Neural cell (in vitro differentiated cells): Measurements from ENCODE around the gene MIEN1. TPM values are rescaled to one million over a fixed set of nuclear protein-coding genes. Genes with fewer than 3 reads are reported as not detected.

Experiments used
- H2AFZ ChIP-seq: fragments of 200-600, 300-800 bp; sonication (generic), shearing (Covaris generic); 2 replicates; pipeline ENCODE4 v1.6.0; 2014; ENCODE audit warnings: low read depth, mild to moderate bottlenecking, antibody characterized with exemption, low read length, moderate library complexity
- H3F3A ChIP-seq: fragments of 200-600 bp; shearing (Covaris generic); 2 replicates; pipeline ENCODE4 v1.6.1; 2016; ENCODE audit warnings: mild to moderate bottlenecking, moderate library complexity, mixed read lengths, antibody characterized with exemption, low read length; ENCODE audit not compliant: insufficient read depth, poor library complexity, severe bottlenecking
- H3K27ac ChIP-seq: fragments of 200-600, 300-800 bp; sonication (generic), shearing (Covaris generic); 2 replicates; pipeline ENCODE4 v1.5.1; 2014; ENCODE audit warnings: mild to moderate bottlenecking, low read length, moderate library complexity
- H3K27me3 ChIP-seq: fragments of 300-800, 200-600 bp; sonication (generic), shearing (Covaris generic); 2 replicates; pipeline ENCODE4 v1.6.0; 2014; ENCODE audit warnings: mild to moderate bottlenecking, low read depth, low read length, moderate library complexity; ENCODE audit not compliant: insufficient read depth
- H3K36me3 ChIP-seq: fragments of 300-800, 200-600 bp; sonication (generic), shearing (Covaris generic); 2 replicates; pipeline ENCODE4 v1.5.1; 2014; ENCODE audit warnings: mild to moderate bottlenecking, antibody characterized with exemption, low read length, moderate library complexity; ENCODE audit not compliant: insufficient read depth
- H3K4me2 ChIP-seq: fragments of 300-800, 200-600 bp; sonication (generic), shearing (Covaris generic); 2 replicates; pipeline ENCODE4 v1.6.0; 2014; ENCODE audit warnings: mild to moderate bottlenecking, low read length
- H3K4me3 ChIP-seq: fragments of 300-800, 200-600 bp; sonication (generic), shearing (Covaris generic); 2 replicates; pipeline ENCODE4 v1.5.1; 2014; ENCODE audit warnings: mild to moderate bottlenecking, low read length, moderate library complexity
- H3K79me2 ChIP-seq: fragments of 200-600 bp; shearing (Covaris generic); replicated peaks from 2 replicates; pipeline ENCODE4 v1.6.0; 2014; ENCODE audit warnings: mild to moderate bottlenecking, low read length, moderate library complexity; ENCODE audit not compliant: insufficient read depth
- H3K9ac ChIP-seq: fragments of 300-800, 200-600 bp; sonication (generic), shearing (Covaris generic); 2 replicates; pipeline ENCODE4 v1.6.1; 2016; ENCODE audit warnings: mild to moderate bottlenecking, low read length, mixed read lengths
- H3K9me2 ChIP-seq: fragments of 200-600 bp; shearing (Covaris generic); 2 replicates; pipeline ENCODE4 v1.6.1; 2016; ENCODE audit warnings: mild to moderate bottlenecking, low read length, mixed read lengths; ENCODE audit not compliant: insufficient read depth
- H3K9me3 ChIP-seq: fragments of 200-600, 300-800 bp; sonication (generic), shearing (Covaris generic); 2 replicates; pipeline ENCODE4 v1.6.1; 2016; ENCODE audit warnings: mild to moderate bottlenecking, mixed run types, low read length, moderate library complexity, mixed read lengths
- H4K20me1 ChIP-seq: fragments of 200-600 bp; shearing (Covaris generic); 2 replicates; pipeline ENCODE4 v1.6.1; 2016; ENCODE audit warnings: mild to moderate bottlenecking, mixed run types; ENCODE audit not compliant: insufficient read depth
- CTCF ChIP-seq: fragments of 450-650 bp; IDR thresholded peaks from 2 replicates; pipeline ENCODE4 v1.5.1; 2014; ENCODE audit warnings: antibody characterized with exemption, mild to moderate bottlenecking, moderate library complexity; ENCODE audit not compliant: poor library complexity, severe bottlenecking
- EP300 ChIP-seq: fragments of 450-650 bp; conservative IDR thresholded peaks from 2 replicates; pipeline ENCODE4 v1.6.1; 2014; ENCODE audit warnings: antibody characterized with exemption, mild to moderate bottlenecking, moderate library complexity; ENCODE audit not compliant: poor library complexity, severe bottlenecking
- EZH2 ChIP-seq: fragments of 200-600, 300-800 bp; shearing (Covaris generic), sonication (generic); IDR thresholded peaks from 2 replicates; pipeline ENCODE4 v1.6.1; 2014; ENCODE audit warnings: antibody characterized with exemption, low read length, borderline replicate concordance, mild to moderate bottlenecking; ENCODE audit not compliant: insufficient read depth, poor library complexity, severe bottlenecking
- MXI1 ChIP-seq: fragments of 450-650 bp; conservative IDR thresholded peaks from 2 replicates; pipeline ENCODE4 v1.6.1; 2014; ENCODE audit warnings: antibody characterized with exemption, mild to moderate bottlenecking; ENCODE audit not compliant: poor library complexity, severe bottlenecking
- POLR2AphosphoS5 ChIP-seq: IDR thresholded peaks from 2 replicates; pipeline ENCODE4 v1.6.1; 2012
- RAD21 ChIP-seq: fragments of 450-650 bp; conservative IDR thresholded peaks from 2 replicates; pipeline ENCODE4 v1.6.1; 2014; ENCODE audit warnings: antibody characterized with exemption, mild to moderate bottlenecking, moderate library complexity
- SMC3 ChIP-seq: fragments of 450-650 bp; conservative IDR thresholded peaks from 2 replicates; pipeline ENCODE4 v1.6.1; 2014; ENCODE audit warnings: antibody characterized with exemption, mild to moderate bottlenecking, moderate library complexity; ENCODE audit not compliant: poor library complexity
- TAF1 ChIP-seq: IDR thresholded peaks from 2 replicates; pipeline ENCODE4 v1.6.1; 2012; ENCODE audit warnings: low read depth
- polyA plus RNA-seq: library from polyadenylated mRNA; depleted of rRNA; stranded (reverse); fragments of >200 nt; gene quantifications from 2 replicates; pipeline ENCODE4 v1.2.3, GENCODE V29; 2014
- TF ChIP-seq, protein P1 (sequence below): IDR thresholded peaks from 2 replicates; pipeline ENCODE4 v1.6.1; 2012; ENCODE audit warnings: borderline replicate concordance

Gene MIEN1
- polyA plus RNA-seq, 1 donor from 2014 or later, result 106 TPM

DNA sequence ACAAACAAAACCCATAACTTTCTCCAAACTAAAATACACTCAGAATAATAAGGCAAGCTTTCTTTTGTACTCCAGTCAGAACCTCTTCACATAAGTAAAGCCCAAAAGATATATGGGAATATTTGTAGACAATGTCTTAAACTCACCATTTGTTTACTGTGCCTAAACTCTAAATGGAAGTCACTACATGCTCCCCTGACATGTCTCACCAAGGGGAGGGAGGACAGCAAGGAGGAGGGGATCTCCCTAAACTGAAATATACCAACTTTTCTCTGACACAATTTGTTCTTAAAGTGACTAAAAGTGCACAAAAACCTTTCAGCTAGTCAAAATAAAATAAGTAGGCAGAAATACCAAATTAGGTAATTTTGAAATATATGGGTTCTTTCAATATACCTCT, 45.9 kb upstream of the MIEN1 start:
- Histone ChIP-seq H3K36me3 (no peaks in the 10 kb centered on the region), H3K27ac (no peak overlapping the region), H4K20me1 (no peaks in the 10 kb centered on the region), H2AFZ (no peak overlapping the region), H3K4me2 (no peak overlapping the region), H3F3A (no peaks in the 10 kb centered on the region), H3K4me3 (no peak overlapping the region), H3K9ac (no peak overlapping the region), H3K27me3 (no peaks in the 10 kb centered on the region), H3K9me3 (no peaks in the 10 kb centered on the region), H3K79me2 (no peaks in the 10 kb centered on the region), H3K9me2 (no peaks in the 10 kb centered on the region)
- no peak for TF ChIP-seq POLR2AphosphoS5
- TF ChIP-seq TAF1, result no peak
- TF ChIP-seq MXI1, result no peak
- TF ChIP-seq SMC3, result no peak
- TF ChIP-seq RAD21, result no peak
- no peak for TF ChIP-seq EZH2
- TF ChIP-seq CTCF, result no peak
- TF ChIP-seq EP300, result no peak
- TF ChIP-seq, protein P1, sequence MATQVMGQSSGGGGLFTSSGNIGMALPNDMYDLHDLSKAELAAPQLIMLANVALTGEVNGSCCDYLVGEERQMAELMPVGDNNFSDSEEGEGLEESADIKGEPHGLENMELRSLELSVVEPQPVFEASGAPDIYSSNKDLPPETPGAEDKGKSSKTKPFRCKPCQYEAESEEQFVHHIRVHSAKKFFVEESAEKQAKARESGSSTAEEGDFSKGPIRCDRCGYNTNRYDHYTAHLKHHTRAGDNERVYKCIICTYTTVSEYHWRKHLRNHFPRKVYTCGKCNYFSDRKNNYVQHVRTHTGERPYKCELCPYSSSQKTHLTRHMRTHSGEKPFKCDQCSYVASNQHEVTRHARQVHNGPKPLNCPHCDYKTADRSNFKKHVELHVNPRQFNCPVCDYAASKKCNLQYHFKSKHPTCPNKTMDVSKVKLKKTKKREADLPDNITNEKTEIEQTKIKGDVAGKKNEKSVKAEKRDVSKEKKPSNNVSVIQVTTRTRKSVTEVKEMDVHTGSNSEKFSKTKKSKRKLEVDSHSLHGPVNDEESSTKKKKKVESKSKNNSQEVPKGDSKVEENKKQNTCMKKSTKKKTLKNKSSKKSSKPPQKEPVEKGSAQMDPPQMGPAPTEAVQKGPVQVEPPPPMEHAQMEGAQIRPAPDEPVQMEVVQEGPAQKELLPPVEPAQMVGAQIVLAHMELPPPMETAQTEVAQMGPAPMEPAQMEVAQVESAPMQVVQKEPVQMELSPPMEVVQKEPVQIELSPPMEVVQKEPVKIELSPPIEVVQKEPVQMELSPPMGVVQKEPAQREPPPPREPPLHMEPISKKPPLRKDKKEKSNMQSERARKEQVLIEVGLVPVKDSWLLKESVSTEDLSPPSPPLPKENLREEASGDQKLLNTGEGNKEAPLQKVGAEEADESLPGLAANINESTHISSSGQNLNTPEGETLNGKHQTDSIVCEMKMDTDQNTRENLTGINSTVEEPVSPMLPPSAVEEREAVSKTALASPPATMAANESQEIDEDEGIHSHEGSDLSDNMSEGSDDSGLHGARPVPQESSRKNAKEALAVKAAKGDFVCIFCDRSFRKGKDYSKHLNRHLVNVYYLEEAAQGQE, result no peak

DNA sequence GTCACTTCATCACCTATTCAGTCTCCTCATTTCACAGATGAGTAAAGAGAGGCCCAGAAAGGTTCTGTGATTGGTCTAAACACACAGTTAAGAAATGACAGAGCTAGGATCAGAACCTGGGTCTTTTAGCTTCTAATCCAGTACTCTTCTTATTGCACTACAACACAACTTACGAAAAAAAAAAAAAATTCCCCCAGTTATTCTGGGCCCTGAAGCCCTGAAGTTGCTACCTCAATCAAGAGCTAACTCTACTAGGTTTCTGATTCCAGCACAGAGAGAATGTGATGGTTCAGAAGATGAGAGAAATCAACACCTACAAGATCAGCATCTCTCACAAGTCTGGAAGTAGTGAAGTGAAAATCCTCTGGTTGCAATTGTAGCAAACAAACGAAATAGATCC, 44.7 kb upstream of the MIEN1 start:
- Histone ChIP-seq H3K27me3 (no peaks in the 10 kb centered on the region), H3F3A (no peaks in the 10 kb centered on the region), H3K9me3 (no peaks in the 10 kb centered on the region), H3K27ac (no peak overlapping the region), H3K79me2 (no peaks in the 10 kb centered on the region), H4K20me1 (no peaks in the 10 kb centered on the region), H2AFZ (no peak overlapping the region), H3K9me2 (no peaks in the 10 kb centered on the region), H3K4me2 (no peak overlapping the region), H3K36me3 (no peaks in the 10 kb centered on the region), H3K4me3 (no peak overlapping the region), H3K9ac (no peak overlapping the region)
- TF ChIP-seq, protein P1, result no peak
- TF ChIP-seq CTCF, result no peak
- TF ChIP-seq RAD21, result no peak
- TF ChIP-seq EP300, result no peak
- no peak for TF ChIP-seq POLR2AphosphoS5
- no peak for TF ChIP-seq TAF1
- TF ChIP-seq SMC3, result no peak
- TF ChIP-seq MXI1, result no peak
- TF ChIP-seq EZH2, result no peak
